Caco-2 (cell line): Measurements from ENCODE around the gene TOM1L1. TPM values are rescaled to one million over a fixed set of nuclear protein-coding genes. Genes with fewer than 3 reads are reported as not detected.

Experiments used
- Bru-seq: library from RNA; stranded (reverse); fragments of 400-500 nt; gene quantifications from one replicate; lab custom pipeline; 2021; lab: Mats Ljungman, UMichigan
- BruChase-seq, 2 experiments: library from RNA; stranded (reverse); fragments of 400-500 nt; gene quantifications; one replicate each; lab custom pipeline; 2021; lab: Mats Ljungman, UMichigan
- BruUV-seq: library from RNA; stranded (reverse); fragments of 400-500 nt; replicated peaks from 2 replicates; lab custom pipeline; 2021; lab: Mats Ljungman, UMichigan
- CTCF ChIA-PET: fragments of 300-600 bp; sonication (Branson Sonifier 250); formaldehyde crosslinking; loops from one replicate; lab custom pipeline; 2022; ENCODE audit warnings: antibody characterized with exemption; lab: Charles Lee
- POLR2A ChIA-PET: fragments of 300-600 bp; sonication (Branson Sonifier 250); formaldehyde crosslinking; loops from one replicate; lab custom pipeline; 2022; ENCODE audit warnings: antibody characterized with exemption; lab: Charles Lee
- DNase-seq, 2 experiments: peaks; one replicate each; pipeline versions ENCODE4 v3.0.0 to v3.0.0-alpha.2; 2020 to 2022
- H3K27me3 ChIP-seq: replicated peaks from 2 replicates; pipeline ENCODE4 v1.6.0; 2011; ENCODE audit warnings: low read length; ENCODE audit not compliant: control insufficient read depth, insufficient read depth
- H3K36me3 ChIP-seq: 2 replicates; pipeline ENCODE4 v1.5.1; 2011; ENCODE audit warnings: low read length; ENCODE audit not compliant: control insufficient read depth, insufficient read depth
- H3K4me1 ChIP-seq: fragments of 250-450 bp; sonication (Bioruptor Pico); 2 replicates; pipeline ENCODE4 v1.5.1; 2020; ENCODE audit warnings: mild to moderate bottlenecking
- H3K4me3 ChIP-seq: 2 replicates; pipeline ENCODE4 v1.5.1; 2011; ENCODE audit warnings: low read depth, mild to moderate bottlenecking, control low read depth, low read length
- H3K9me3 ChIP-seq: fragments of 250-450 bp; sonication (Bioruptor Pico); 2 replicates; pipeline ENCODE4 v1.5.1; 2020; ENCODE audit warnings: mild to moderate bottlenecking, moderate library complexity
- H3K27ac Mint-ChIP-seq: one replicate; pipeline ENCODE4 v1.8.0; 2022; ENCODE audit warnings: mixed read lengths; ENCODE audit not compliant: unreplicated experiment
- H3K27me3 Mint-ChIP-seq: one replicate; pipeline ENCODE4 v1.8.0; 2022; ENCODE audit warnings: mixed read lengths; ENCODE audit not compliant: insufficient read depth, unreplicated experiment
- H3K36me3 Mint-ChIP-seq: one replicate; pipeline ENCODE4 v1.8.0; 2022; ENCODE audit warnings: mild to moderate bottlenecking, mixed read lengths; ENCODE audit not compliant: insufficient read depth, unreplicated experiment
- H3K4me1 Mint-ChIP-seq: one replicate; pipeline ENCODE4 v1.8.0; 2022; ENCODE audit warnings: low read depth, mixed read lengths; ENCODE audit not compliant: unreplicated experiment
- H3K4me3 Mint-ChIP-seq: one replicate; pipeline ENCODE4 v1.8.0; 2022; ENCODE audit warnings: mild to moderate bottlenecking, moderate library complexity, mixed read lengths; ENCODE audit not compliant: unreplicated experiment
- H3K9me3 Mint-ChIP-seq: one replicate; pipeline ENCODE4 v1.8.0; 2022; ENCODE audit warnings: mixed read lengths; ENCODE audit not compliant: unreplicated experiment
- intact Hi-C: fragments of 100-400 bp; cut with micrococcal nuclease; formaldehyde crosslinking; loops from one replicate; pipeline ENCODE4 v1.10.0; 2022; ENCODE audit not compliant: unreplicated experiment
- long read RNA-seq: library from polyadenylated mRNA; stranded (forward); transcript quantifications from one replicate; pipeline ENCODE4 v2.0.0, GENCODE V29; 2022
- total RNA-seq: library from RNA; stranded (reverse); gene quantifications from 2 replicates; pipeline ENCODE4 v1.2.3, GENCODE V29; 2022
- TF ChIP-seq, protein P1 (sequence below), 2 experiments: fragments of 200-600 bp in 1 of 2; IDR thresholded peaks; 1 replicate in 1 of 2; 2 replicates in 1 of 2; pipeline versions ENCODE4 v1.5.1 to v1.8.0; 2011 to 2022; ENCODE audit warnings: antibody characterized with exemption in 1 of 2, control low read depth in 1 of 2, inconsistent platforms in 1 of 2, low read depth in 1 of 2, low read length in 1 of 2, mild to moderate bottlenecking in 1 of 2, moderate library complexity in 1 of 2; ENCODE audit not compliant: insufficient read depth in 1 of 2, severe bottlenecking in 1 of 2, unreplicated experiment in 1 of 2

Gene TOM1L1, protein sequence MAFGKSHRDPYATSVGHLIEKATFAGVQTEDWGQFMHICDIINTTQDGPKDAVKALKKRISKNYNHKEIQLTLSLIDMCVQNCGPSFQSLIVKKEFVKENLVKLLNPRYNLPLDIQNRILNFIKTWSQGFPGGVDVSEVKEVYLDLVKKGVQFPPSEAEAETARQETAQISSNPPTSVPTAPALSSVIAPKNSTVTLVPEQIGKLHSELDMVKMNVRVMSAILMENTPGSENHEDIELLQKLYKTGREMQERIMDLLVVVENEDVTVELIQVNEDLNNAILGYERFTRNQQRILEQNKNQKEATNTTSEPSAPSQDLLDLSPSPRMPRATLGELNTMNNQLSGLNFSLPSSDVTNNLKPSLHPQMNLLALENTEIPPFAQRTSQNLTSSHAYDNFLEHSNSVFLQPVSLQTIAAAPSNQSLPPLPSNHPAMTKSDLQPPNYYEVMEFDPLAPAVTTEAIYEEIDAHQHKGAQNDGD
- 48.7 TPM in 2 replicates for total RNA-seq
- percentile 75 among the genes with signal in this experiment for Bru-seq, nascent RNA
- BruChase-seq, experiment 1, labeled RNA remaining after a 2-hour chase = percentile 74 among the genes with signal in this experiment
- percentile 73 among the genes with signal in this experiment for BruChase-seq, experiment 2, labeled RNA remaining after a 6-hour chase
- long read RNA-seq, transcript TOM1L1-220 (10 exons, 1,849 nt) = minor isoform, 8 of 85 reads
- long read RNA-seq, transcript TOM1L1-221 (16 exons, 2,507 nt) = major isoform, 33 of 85 reads
- long read RNA-seq, partial matches to known transcripts = 8 of 85 reads
- long read RNA-seq, other reads (novel, unspliced or antisense) = 25 of 85 reads

DNA sequence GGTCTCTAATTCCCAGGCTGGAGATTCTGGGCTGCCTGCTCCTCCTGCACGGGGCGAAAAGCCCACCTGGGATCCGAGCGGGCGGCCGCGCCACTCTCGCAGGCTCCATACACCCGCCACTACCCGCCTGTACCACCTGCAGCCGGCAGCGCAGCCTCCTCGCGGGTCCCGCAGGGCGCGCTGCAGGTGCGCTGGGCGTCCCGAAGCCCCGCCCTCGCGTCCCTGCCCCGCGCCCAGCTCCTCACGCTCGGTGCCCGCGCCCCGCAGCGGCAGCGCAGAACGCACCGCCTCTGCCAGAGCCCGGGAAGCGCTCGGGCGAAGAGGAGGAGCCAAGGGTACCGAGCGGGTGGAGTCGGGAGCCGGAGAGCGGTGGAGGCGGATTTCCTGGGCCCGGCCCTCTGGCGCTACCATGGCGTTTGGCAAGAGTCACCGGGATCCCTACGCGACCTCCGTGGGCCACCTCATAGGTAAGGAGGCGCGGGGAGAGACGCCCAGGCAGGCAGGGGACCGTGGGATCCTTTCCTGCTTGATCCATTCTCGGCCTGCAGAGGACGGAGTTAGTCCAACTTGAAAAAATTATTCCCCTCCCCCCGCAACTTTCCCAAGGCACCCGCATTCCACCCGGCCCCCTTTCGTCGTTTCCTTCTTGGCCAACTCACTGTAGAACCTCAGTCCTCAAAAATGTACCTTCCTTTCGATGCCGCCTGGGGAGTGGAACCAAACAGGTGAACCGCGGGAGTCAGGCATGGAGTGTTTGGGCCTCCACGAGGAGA, at the start of gene TOM1L1:
TOM1L1 (plus strand) TSS at position 396 of the 773 bp plus-strand sequence; CDS start at position 410, 14 bp downstream.
- peak within 1 kb of the TSS; percentile 85 for H3K4me3 Mint-ChIP-seq
- no peaks in the 10 kb centered on the region for H3K36me3 ChIP-seq
- peak within 1 kb of the TSS; percentile 55 for H3K27ac Mint-ChIP-seq
- H3K36me3 Mint-ChIP-seq = peaks cover under 1% of the 10 kb centered on the region
- TF ChIP-seq, protein P1, sequence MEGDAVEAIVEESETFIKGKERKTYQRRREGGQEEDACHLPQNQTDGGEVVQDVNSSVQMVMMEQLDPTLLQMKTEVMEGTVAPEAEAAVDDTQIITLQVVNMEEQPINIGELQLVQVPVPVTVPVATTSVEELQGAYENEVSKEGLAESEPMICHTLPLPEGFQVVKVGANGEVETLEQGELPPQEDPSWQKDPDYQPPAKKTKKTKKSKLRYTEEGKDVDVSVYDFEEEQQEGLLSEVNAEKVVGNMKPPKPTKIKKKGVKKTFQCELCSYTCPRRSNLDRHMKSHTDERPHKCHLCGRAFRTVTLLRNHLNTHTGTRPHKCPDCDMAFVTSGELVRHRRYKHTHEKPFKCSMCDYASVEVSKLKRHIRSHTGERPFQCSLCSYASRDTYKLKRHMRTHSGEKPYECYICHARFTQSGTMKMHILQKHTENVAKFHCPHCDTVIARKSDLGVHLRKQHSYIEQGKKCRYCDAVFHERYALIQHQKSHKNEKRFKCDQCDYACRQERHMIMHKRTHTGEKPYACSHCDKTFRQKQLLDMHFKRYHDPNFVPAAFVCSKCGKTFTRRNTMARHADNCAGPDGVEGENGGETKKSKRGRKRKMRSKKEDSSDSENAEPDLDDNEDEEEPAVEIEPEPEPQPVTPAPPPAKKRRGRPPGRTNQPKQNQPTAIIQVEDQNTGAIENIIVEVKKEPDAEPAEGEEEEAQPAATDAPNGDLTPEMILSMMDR (IDR thresholded peaks at IDR 0.05; ENCODE audit: insufficient read depth in 1 of 2, low read depth in 1 of 2, low read length in 1 of 2, severe bottlenecking in 1 of 2, unreplicated experiment in 1 of 2) = peak; percentile 29 to 37
- H3K4me1 ChIP-seq = no peaks in the 10 kb centered on the region
- ChIA-PET POLR2A (interaction anchor here (0.6 to 0.7 kb wide), 2 partner anchors 33 to 73 kb away, joined by 3 to 5 read pairs; no protein-coding TSS in a partner anchor), CTCF (interaction anchor here (0.6 to 1.3 kb wide), 4 partner anchors 10 to 105 kb away, joined by 3 to 5 read pairs (median 4); no protein-coding TSS in a partner anchor)
- DNase-seq = peak; percentile 87 to 90
- no TSS peak for BruUV-seq
- intact Hi-C loops = loop anchor here (2.0 kb wide), 1 partner anchor 68 kb away; the partner anchor contains the start of genes COX11 and STXBP4
- no peaks in the 10 kb centered on the region for H3K9me3 ChIP-seq
- peak within 1 kb of the TSS; percentile 96 for H3K4me3 ChIP-seq
- H3K27me3 ChIP-seq = no peaks in the 10 kb centered on the region
- no peaks in the 10 kb centered on the region for H3K4me1 Mint-ChIP-seq
- peaks cover 8% of the 10 kb centered on the region for H3K27me3 Mint-ChIP-seq
- no peaks in the 10 kb centered on the region for H3K9me3 Mint-ChIP-seq

DNA sequence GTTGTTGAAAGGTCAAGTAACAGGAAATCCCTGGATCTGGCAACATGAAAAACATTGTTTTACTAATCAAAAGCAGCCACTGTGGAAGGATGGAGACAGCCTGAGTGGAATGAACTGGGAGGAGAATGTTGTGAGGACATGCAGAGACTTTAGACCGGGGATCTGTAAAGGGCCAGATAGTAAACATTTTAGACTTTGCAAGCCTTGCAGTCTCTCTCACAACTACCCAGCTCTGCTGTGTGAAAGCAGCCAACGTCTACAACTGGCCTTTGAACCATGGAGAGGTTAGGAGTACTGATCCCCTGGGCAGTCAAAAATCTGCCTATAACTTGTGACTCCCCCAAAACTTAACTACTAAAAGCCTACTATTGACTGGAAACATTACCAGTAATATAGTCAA, 41.5 kb upstream of the TOM1L1 start:
- intact Hi-C loops = no loop called here
- Mint-ChIP-seq H3K4me1 (peaks cover 7% of the 10 kb centered on the region), H3K27me3 (no peaks in the 10 kb centered on the region), H3K27ac (no peak overlapping the region), H3K36me3 (no peaks in the 10 kb centered on the region), H3K4me3 (no peak overlapping the region), H3K9me3 (no peaks in the 10 kb centered on the region)
- Histone ChIP-seq H3K36me3 (no peaks in the 10 kb centered on the region), H3K4me3 (no peak overlapping the region), H3K4me1 (0 out of 2 replicates have a peak, but pooled peaks cover 6% of the 10 kb centered on the region), H3K9me3 (0 out of 2 replicates have a peak, but pooled peaks cover 4% of the 10 kb centered on the region), H3K27me3 (no peaks in the 10 kb centered on the region)
- CTCF ChIA-PET = no interaction called here
- POLR2A ChIA-PET = no interaction called here
- TF ChIP-seq, protein P1 (IDR thresholded peaks at IDR 0.05; ENCODE audit: insufficient read depth in 1 of 2, low read depth in 1 of 2, low read length in 1 of 2, severe bottlenecking in 1 of 2, unreplicated experiment in 1 of 2) = no peak
- BruUV-seq = no TSS peak
- no peak for DNase-seq
